Fibroblast of skin of left biceps (primary cell): ENCODE results near the gene CERKL.

Source experiments
- DNase-seq, 2 experiments: peaks; one replicate each; pipeline ENCODE4 v3.0.0-alpha.2; 2013; ENCODE audit warnings: low read depth in 2 of 2

CERKL gene

DNA sequence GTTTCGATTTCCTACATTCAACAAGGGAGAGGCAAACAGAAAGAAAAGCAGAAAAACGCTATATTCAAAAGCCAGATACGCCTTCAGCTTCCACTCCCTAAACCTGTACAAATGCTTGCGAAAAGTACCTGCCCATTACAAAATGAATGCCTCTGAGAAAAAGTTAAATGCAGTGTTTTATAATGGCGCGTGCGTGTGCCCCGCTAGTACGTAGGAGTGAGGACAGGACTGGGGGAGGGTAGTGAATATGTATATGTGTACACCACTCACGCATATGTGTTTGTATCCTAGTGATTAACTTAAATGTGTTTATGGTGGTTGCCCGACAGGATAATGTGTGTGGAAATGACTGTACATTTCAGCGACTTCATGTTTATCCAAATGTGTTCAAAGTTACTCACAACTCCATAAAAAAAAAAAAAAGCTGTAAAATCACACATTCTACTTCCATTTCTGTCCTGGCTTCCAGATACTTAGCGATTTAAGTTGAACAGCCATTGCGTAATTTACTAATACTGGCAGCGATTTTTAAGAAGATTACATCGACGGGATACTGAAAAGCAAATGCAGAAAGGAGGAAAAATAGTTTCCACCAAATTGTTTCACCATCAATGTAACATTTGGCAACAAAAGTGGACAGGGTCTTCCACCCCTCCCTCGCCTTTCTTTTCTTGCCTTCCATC, 22.1 kb upstream of the CERKL start:
- DNase-seq, result no peak

DNA sequence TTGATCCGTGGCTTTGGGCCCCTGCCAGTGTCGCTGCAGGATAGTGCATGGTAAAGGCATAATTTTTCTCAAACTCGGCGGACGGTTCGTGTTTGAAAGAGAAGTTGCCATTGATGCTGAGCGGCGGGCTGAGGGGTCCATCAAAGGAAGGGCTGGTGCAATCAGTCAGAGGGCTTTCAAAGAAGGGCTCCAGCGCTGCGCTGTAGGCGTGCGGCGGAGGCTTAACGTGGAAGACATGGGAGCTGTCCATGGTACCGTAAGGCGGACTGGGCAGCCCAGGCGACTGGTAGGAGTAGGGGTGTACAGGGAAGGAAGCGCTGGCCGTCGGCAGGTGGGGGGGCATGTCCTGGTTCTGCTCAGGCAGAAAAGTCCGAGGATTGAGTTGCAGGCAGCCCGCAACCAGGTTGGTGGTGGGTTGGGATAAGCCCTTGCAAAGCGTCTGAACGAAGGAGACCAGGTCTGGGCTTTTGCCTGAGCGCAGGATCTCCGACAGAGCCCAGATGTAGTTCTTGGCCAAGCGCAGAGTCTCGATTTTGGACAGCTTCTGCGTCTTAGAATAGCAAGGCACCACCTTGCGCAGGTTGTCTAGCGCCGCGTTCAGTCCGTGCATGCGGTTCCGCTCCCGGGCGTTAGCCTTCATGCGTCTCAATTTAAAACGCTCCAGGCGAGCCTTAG, 21.1 kb upstream of the CERKL start:
- peak; percentile 39 to 45 for DNase-seq

DNA sequence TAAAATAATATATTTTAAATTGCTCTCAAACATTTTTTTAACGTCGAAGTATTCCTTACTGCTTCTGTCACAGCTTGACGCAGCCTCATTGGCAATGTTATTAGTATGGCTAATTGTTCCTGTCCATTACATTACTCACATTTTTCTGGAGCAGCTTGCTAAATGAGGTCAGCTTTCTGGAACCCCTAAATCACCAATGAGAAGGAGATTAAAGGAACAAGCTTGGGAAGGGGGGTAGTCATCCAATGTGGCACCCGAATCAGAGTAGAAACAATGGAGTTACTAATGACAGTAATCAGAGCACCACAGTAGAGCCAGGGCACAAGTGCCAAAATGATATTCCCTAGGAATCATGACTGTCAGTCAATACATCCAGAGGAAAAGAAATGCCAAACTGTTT, 18.3 kb upstream of the CERKL start:
- DNase-seq, result no peak

DNA sequence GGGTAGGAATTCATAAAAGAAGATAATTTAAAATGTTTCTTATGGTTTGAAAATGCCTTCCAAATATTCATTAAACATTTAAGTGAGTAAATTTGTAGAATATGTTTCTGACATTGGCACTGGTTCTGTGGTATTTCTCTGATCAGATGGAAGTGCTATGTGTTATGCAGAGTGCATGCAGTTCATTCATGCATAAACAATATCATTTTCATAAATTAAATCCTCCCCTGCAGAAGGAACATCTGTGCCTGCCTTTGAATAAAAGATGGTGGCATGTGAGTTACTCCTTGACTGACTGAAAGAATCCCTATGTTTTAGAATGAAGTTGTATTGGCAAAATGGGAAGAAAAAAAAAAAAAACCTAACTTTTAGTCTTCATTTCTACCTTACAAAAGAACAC, 17.6 kb upstream of the CERKL start:
- no peak for DNase-seq

DNA sequence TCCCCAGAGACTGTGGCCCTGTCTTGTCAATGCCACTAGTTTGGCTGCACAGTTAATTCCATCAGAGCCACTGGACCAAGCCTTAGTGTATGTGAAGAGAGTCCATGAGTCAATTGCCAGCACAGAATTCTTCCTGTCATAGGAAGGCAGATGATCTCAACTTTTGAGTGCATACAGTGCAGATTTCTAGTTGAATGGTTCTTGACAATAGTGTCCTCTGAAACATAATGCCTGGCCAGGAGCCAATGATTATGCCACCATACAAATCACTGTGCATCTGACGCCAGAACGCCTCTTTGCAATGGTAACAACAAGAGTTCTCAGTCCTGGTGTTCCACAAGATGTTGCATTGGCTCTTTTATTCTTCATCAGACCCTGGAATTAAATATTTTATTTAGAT, 16.3 kb upstream of the CERKL start:
- DNase-seq, result no peak

- no peak for DNase-seq
Measured at GRCh38 chr2:181672255-181673008, 15.5 kb upstream of the CERKL start.

GRCh38 chr2:181670632-181671031, 13.7 kb upstream of the CERKL start:
- DNase-seq, result no peak

DNA sequence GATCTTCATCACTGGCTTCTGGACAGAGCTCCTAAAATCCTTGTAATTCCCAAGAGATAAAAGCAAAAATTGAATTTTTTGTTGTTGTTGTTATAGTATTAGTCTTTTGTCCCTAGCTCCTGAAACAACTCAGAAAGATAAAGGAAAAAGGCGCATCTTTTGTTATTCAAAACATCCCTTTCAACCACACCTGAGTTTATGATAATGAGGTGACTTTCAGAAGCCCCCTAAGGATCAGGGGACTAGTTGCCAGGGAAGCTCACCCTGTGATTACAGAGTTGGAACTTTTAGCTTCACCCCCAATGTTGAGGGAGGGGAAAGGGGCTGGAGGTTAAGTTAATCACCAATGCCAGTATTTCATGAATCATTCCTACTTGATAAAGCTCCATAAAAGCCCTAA, 10.3 kb upstream of the CERKL start:
- no peak for DNase-seq

DNA sequence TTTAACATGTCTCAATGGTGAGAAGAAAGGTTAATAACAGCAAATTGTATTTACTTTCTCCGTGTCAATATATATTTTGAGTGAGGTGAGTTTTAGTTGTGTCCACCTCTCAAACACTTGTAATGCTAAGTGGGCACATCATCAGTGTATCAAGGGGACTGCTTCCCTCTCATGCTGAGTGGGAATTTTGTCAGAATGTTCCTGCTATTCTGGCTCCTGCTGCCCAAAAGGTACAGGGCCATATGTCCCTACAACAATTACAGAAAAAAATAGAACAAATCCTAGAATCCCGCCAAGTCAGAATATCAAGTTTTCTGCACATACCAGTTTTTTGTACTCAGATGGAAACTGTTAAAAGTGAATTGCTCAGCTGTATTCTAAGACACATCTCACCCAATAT, 5.4 kb upstream of the CERKL start:
- DNase-seq, result no peak

GRCh38 chr2:181660181-181660580, 3.3 kb upstream of the CERKL start:
- DNase-seq, result no peak

DNA sequence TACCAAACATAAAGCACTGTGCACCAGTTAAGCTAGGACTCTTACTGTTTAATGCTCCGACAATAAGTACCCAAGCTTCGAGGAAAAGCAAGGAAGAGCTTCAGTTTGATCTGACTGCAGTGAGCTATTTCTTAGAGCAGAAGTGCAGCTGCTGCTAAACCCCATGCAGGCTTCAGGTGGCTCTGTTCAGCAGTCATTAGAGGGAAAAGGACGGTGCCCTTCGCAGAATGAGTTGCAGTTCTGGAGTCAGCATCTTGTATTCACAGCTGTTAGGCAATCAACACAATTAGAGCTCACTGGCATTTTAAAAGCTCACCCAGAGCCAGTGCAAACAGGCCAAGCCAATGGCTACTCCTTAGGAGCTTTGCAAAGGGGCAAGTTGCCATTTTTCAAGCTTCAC, 1.5 kb upstream of the CERKL start:
- DNase-seq, result no peak

DNA sequence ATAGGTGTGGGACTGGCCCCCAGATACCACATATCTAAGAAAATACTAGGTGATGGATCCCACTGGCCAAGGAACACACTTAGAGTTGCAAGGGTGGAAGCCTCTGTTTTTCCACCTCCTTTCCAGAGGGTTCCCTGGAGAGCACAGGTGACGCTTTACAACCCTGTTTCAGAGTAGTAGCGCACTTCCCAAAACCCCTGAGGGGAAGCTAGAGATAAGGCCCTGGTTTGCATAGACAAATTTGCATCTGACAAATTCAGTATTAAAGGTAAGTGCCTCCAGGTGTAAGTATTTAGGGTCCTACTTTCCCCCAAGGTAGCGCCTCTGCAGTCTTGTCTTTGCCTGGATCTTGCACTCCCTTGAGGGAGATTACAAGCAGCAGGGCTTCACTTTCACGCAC, 474 bp upstream of the CERKL start:
- DNase-seq, result no peak

GRCh38 chr2:181655519-181655918, 1.4 kb downstream of the CERKL start:
- no peak for DNase-seq

GRCh38 chr2:181649436-181649979, 7.4 kb downstream of the CERKL start:
- DNase-seq, result no peak

DNA sequence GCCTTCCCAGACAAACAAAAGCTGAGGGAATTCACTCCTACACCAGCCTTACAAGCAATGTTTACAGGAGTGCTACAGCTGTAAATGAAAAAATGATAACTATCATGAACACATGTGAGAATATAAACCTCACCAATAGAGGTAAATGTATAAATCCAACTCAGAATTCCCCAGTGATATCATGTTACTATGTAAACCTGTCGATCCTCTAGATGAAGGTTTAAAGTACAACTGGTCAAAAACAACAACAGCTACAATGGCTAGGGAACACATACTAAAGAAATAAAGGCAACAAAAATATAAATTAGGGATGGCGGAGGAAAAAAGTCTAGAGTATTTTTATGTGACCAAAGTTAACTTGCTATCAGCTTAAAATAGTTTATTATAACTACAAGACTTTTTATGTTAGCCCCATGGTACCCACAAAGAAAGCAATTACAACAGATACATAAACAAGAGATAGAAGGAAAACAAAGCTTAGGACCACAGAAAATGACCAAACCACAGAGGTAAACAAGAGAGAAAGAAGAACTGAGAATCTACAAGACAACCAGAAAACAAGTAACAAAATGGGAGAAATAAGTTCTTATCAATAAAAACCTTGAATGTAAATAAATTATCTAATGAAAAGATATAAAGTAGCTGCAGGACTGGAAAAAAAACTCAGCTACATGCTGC, 8.3 kb downstream of the CERKL start:
- DNase-seq, result no peak

GRCh38 chr2:181646415-181646987, 10.4 kb downstream of the CERKL start:
- no peak for DNase-seq

DNA sequence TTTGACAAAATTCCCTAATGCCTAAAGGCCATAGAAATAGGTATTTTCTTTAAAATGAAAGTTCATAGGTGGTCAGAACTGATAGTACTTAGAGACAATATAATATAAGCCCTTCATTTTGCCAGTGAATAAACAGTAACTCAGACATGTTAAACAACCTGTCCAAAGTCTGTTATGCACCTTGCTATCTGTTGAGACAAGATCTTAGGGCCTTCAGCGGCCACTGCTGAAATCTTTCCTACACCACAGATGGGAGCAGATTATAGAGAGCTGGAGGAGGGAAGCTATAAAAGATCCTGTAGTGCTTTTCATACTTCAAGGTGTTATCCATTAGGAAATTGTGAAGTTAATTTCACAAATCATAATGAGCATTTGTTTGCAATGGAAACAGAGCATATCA, 13.8 kb downstream of the CERKL start:
- DNase-seq, result no peak

DNA sequence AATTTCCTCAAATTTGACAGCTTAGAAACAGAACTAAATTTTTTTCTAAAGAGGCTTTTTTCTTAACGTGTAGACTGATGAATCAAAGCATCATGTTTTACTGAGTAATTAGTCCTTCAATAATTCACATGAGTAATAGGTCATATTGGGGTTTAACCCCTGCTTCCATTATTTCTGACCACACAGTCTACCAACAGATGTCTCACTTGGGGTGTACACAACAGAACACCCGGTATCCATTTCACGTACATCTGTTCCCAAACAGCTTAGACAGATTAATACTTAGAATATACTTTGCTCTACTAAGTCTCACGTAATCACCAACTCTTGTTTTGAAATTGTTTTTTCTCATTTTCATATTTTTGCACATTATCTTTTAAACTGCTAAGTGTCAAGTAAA, 14.8 kb downstream of the CERKL start:
- DNase-seq, result no peak

- DNase-seq, result no peak
Measured at GRCh38 chr2:181639686-181640085, 17.2 kb downstream of the CERKL start.

DNA sequence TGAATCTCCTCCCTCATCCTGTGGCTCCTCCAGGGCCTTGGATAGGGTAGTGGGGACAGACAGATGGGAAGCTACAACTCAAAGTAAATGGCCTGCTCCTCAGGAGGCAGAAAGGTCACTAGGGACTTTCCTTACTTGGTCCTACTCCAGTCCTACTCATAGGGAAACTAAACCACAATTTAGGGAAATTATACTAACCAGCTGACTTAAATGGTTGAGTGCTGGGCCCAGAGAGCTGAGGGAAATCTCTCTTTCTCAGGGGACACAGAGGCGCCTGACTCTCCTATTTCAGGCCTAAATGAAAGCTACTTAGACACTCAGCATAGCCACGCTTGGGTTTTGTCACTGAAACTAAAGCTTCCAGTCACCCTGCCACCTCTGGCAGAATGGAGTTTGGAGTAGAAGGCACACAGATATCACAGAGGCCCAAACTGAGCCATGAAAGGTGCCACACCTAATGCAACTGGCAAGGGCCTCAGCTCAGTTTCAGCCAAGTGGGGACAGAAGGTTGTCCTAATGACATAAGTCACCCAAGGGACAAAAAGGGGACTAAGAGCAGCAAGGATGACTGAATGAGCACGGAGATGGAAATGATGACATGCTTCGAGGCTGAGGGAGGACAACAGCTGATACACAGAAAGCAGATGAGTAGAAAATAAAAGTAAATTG, 24.0 kb downstream of the CERKL start:
- no peak for DNase-seq
